ENCODE data around the gene TACO1. TPM values are rescaled to one million over a fixed set of nuclear protein-coding genes. Genes with fewer than 3 reads are reported as not detected.
A peak's percentile ranks its signal among the peaks of the same experiment; 100 is the strongest.

The TACO1 gene
- total RNA-seq, 2 donors from 2014 or later: 21.0 to 26.7 TPM

- H3K4me3 Mint-ChIP-seq: no peak overlapping the region
- H3K4me1 Mint-ChIP-seq (ENCODE audit: low read depth in 2 of 2): peaks cover 6 to 31% of the 10 kb centered on the region in 2 donors
- H3K27ac Mint-ChIP-seq: peak overlapping the region in 1 of 2 donors; percentile 31
- ATAC-seq (no peak), DNase-seq (ENCODE audit: low spot score) (no peak)
- H3K27me3 Mint-ChIP-seq: no peaks in the 10 kb centered on the region
- H3K9me3 Mint-ChIP-seq: no peaks in the 10 kb centered on the region
- H3K36me3 Mint-ChIP-seq: peaks cover 5% of the 10 kb centered on the region
Measured at GRCh38 chr17:63578769-63579111, 22.0 kb upstream of the TACO1 start.

DNA sequence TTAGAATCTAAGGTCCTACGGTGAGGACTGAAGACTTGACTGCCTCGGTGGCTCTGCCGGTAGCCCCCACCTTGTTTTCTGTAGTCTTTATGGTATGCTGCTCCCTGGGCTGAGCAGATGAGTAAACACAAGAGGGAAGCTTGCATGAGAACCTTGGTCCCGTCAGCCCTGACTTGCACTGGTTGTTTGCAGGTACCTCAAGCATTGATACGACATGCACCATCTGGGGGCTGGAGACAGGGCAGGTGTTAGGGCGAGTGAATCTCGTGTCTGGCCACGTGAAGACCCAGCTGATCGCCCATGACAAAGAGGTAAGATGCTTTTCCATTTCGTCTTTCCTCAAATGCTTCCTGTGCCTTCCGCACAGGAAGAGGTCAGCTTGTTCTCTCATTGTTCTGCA, 21.1 kb upstream of the TACO1 start:
- peaks cover 5% of the 10 kb centered on the region for H3K36me3 Mint-ChIP-seq
- peak overlapping the region in 1 of 2 donors; percentile 62 for H3K27ac Mint-ChIP-seq
- DNase-seq (ENCODE audit: low spot score) (no peak), ATAC-seq (no peak)
- no peaks in the 10 kb centered on the region for H3K9me3 Mint-ChIP-seq
- H3K27me3 Mint-ChIP-seq: no peaks in the 10 kb centered on the region
- no peak overlapping the region for H3K4me3 Mint-ChIP-seq
- peaks cover 0 to 25% of the 10 kb centered on the region in 2 donors for H3K4me1 Mint-ChIP-seq (ENCODE audit: low read depth in 2 of 2)

DNA sequence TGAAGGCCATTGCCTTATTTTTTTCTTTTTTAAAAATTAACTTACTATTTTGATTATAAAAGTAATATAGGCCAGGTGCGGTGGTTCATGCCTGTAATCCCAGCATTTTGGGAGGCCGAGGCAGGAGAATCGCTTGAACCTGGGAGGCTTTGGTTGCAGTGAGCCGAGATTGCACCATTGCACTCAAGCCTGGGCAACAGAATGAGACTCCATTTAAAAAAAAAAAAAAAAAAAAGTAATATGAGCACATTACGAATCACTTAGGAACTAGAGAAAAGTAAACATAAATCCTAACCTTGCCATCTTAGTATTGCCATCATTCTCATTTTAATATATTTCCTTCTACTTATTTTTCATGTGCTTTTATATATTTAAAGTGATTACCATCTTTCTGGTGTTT, 12.9 kb upstream of the TACO1 start:
- Mint-ChIP-seq H3K27me3 (no peaks in the 10 kb centered on the region), H3K36me3 (peaks cover 14% of the 10 kb centered on the region), H3K9me3 (no peaks in the 10 kb centered on the region), H3K27ac (no peak overlapping the region), H3K4me3 (no peak overlapping the region), H3K4me1 (ENCODE audit: low read depth in 2 of 2) (peaks cover 10 to 14% of the 10 kb centered on the region in 2 donors)
- ATAC-seq (no peak), DNase-seq (ENCODE audit: low spot score) (no peak)

DNA sequence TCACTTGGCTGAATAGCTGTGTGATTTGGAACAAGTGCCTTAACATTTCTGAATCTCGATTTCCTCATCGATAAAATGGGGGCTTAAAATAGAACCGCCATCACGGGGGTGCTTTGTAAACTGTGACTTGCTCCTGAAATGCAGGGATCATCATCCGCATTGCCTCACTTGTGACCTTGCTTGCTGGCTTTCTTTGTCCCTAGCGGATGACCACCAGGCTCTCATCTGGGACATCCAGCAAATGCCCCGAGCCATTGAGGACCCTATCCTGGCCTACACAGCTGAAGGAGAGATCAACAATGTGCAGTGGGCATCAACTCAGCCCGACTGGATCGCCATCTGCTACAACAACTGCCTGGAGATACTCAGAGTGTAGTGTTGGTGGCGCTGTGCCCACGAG, 11.9 kb upstream of the TACO1 start:
- Mint-ChIP-seq H3K9me3 (no peaks in the 10 kb centered on the region), H3K27ac (no peak overlapping the region), H3K4me1 (ENCODE audit: low read depth in 2 of 2) (peaks cover 17 to 23% of the 10 kb centered on the region in 2 donors), H3K36me3 (peaks cover 14% of the 10 kb centered on the region), H3K27me3 (no peaks in the 10 kb centered on the region), H3K4me3 (no peak overlapping the region)
- no peak for DNase-seq (ENCODE audit: low spot score)
- ATAC-seq: no peak

- ATAC-seq (no peak), DNase-seq (ENCODE audit: low spot score) (no peak)
- H3K9me3 Mint-ChIP-seq: no peaks in the 10 kb centered on the region
- peaks cover 17 to 23% of the 10 kb centered on the region in 2 donors for H3K4me1 Mint-ChIP-seq (ENCODE audit: low read depth in 2 of 2)
- H3K27me3 Mint-ChIP-seq: no peaks in the 10 kb centered on the region
- H3K36me3 Mint-ChIP-seq: peaks cover 14% of the 10 kb centered on the region
- H3K4me3 Mint-ChIP-seq: no peak overlapping the region
- peak overlapping the region in 1 of 2 donors; percentile 53 for H3K27ac Mint-ChIP-seq
Measured at GRCh38 chr17:63589646-63590045, 11.0 kb upstream of the TACO1 start.

DNA sequence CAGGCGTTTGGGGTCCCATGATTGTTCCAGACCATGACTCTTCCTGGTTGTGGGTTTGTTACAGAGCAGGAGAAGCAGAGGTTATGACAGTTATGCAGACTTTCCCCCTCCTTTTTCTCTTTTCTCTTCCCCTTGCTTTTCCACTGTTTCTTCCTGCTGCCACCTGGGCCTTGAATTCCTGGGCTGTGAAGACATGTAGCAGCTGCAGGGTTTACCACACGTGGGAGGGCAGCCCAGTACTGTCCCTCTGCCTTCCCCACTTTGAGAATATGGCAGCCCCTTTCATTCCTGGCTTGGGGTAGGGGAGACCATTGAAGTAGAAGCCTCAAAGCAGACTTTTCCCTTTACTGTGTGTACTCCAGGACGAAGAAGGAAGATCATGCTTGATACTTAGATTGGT, 7.9 kb upstream of the TACO1 start:
- ATAC-seq (no peak), DNase-seq (ENCODE audit: low spot score) (peak; percentile 44)
- Mint-ChIP-seq H3K27ac (peak overlapping the region in 1 of 2 donors; percentile 31), H3K4me3 (no peak overlapping the region), H3K4me1 (ENCODE audit: low read depth in 2 of 2) (peaks cover 22 to 23% of the 10 kb centered on the region in 2 donors), H3K27me3 (no peaks in the 10 kb centered on the region), H3K36me3 (peaks cover 14% of the 10 kb centered on the region), H3K9me3 (no peaks in the 10 kb centered on the region)

GRCh38 chr17:63595132-63595531, 5.6 kb upstream of the TACO1 start:
- ATAC-seq (no peak), DNase-seq (ENCODE audit: low spot score) (no peak)
- Mint-ChIP-seq H3K9me3 (no peaks in the 10 kb centered on the region), H3K36me3 (peaks cover 3% of the 10 kb centered on the region), H3K27me3 (no peaks in the 10 kb centered on the region), H3K4me3 (no peak overlapping the region), H3K27ac (no peak overlapping the region), H3K4me1 (ENCODE audit: low read depth in 2 of 2) (peaks cover 35 to 39% of the 10 kb centered on the region in 2 donors)

DNA sequence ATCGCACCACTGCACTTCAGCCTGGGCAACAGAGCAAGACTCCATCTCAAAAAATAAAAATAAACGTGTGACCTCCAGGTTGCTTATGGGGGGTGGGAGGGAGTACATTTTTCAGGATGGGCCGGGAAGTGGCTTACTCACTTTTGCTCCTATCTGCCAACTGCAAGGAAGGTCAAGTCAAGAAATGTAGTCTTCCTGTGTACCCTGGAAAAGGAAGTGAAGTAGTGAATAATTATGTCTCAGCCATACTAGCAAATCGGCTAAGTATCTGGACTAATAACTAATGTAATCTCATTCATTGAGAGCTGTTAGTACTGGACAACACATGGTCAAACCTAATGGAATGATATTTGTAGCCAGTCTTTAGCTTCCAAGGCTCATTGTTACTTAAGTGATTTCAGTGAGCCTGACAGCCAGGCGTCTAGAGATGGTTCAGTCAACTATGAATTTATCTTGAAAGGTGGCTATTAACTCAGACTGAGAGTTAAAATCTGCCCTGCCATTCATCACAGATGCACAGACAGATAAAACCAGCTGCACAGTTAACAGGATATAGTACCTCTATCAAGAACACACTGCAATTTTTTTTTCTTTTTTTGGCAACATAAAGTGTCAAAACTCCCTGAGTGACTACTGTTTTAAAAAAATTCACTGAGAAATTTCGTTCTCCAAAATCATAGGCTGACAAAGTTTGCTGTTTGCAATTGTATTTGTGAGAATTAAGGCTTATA, 3.7 kb upstream of the TACO1 start:
- no peaks in the 10 kb centered on the region for H3K9me3 Mint-ChIP-seq
- no peak for DNase-seq (ENCODE audit: low spot score)
- no peaks in the 10 kb centered on the region for H3K27me3 Mint-ChIP-seq
- no peaks in the 10 kb centered on the region for H3K36me3 Mint-ChIP-seq
- H3K4me1 Mint-ChIP-seq (ENCODE audit: low read depth in 2 of 2): peaks cover 47 to 51% of the 10 kb centered on the region in 2 donors
- H3K27ac Mint-ChIP-seq: peak overlapping the region in 1 of 2 donors; percentile 26
- no peak for ATAC-seq
- H3K4me3 Mint-ChIP-seq: peak overlapping the region; percentile 32

- Mint-ChIP-seq H3K4me3 (peak overlapping the region; percentile 25), H3K27me3 (no peaks in the 10 kb centered on the region), H3K36me3 (no peaks in the 10 kb centered on the region), H3K4me1 (ENCODE audit: low read depth in 2 of 2) (peaks cover 41 to 46% of the 10 kb centered on the region in 2 donors), H3K9me3 (no peaks in the 10 kb centered on the region), H3K27ac (peak overlapping the region in 1 of 2 donors; percentile 26)
- DNase-seq (ENCODE audit: low spot score) (peak; percentile 13), ATAC-seq (peak; percentile 16 to 50)
Measured at GRCh38 chr17:63598281-63598680, 2.4 kb upstream of the TACO1 start.

DNA sequence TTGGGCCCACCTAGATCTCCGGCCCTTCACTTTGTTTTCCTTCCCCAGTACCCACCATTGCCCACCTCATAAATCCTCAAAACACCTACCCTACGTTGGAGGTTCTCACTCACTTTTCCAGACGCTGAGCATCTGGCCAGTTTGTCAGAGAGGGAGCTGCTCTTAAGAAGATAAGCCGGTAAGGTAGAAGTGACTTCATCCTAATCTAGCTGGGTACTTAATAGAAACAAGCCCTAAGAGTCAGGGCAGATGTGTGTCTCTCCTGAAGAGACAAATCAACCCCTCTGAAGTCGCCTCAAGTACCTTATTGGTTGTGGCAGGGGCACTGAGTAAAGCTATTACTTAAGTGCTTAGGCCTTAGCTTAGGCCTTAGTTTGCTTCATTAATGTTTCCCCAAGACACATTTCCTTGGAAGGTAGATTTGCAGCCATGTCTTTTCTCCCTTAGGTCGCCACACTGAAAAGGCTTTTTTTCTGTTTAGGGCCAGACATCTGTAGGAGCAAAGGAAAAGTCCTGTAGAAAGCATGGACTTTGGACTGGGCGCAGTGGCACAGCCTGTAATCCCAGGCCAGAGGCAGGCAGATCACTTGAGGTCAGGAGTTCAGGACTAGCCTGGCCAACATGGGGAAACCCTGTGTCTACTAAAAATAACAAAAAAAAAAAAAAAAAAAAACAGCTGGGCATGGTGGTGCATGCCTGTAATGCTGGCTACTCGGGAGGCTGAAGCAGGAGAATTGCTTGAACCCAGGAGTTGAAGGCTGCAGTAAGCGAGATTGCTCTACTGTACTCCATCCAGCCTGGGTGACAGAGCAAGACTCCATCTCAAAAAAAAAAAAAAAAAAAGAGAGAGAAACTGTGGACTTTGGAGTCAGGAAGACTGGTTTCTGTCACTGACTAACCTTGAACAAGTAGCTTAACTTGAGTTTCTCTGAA, 1.0 kb downstream of the TACO1 start:
- peak overlapping the region; percentile 76 to 94 for H3K27ac Mint-ChIP-seq
- H3K36me3 Mint-ChIP-seq: peaks cover 16% of the 10 kb centered on the region
- peaks cover 33 to 47% of the 10 kb centered on the region in 2 donors for H3K4me1 Mint-ChIP-seq (ENCODE audit: low read depth in 2 of 2)
- DNase-seq (ENCODE audit: low spot score) (no peak), ATAC-seq (no peak)
- H3K27me3 Mint-ChIP-seq: no peaks in the 10 kb centered on the region
- H3K9me3 Mint-ChIP-seq: no peaks in the 10 kb centered on the region
- peak overlapping the region; percentile 94 for H3K4me3 Mint-ChIP-seq

GRCh38 chr17:63609816-63610573, 9.3 kb downstream of the TACO1 start:
- peak in 1 of 2 donors; percentile 28 for ATAC-seq
- H3K9me3 Mint-ChIP-seq: no peaks in the 10 kb centered on the region
- DNase-seq (ENCODE audit: low spot score): no peak
- H3K27ac Mint-ChIP-seq: peak overlapping the region; percentile 72 to 77
- peaks cover 0 to 12% of the 10 kb centered on the region in 2 donors for H3K4me1 Mint-ChIP-seq (ENCODE audit: low read depth in 2 of 2)
- H3K4me3 Mint-ChIP-seq: peak overlapping the region; percentile 52
- H3K27me3 Mint-ChIP-seq: no peaks in the 10 kb centered on the region
- H3K36me3 Mint-ChIP-seq: peaks cover 33% of the 10 kb centered on the region

- no peaks in the 10 kb centered on the region for H3K27me3 Mint-ChIP-seq
Measured at GRCh38 chr17:63610854-63611253, 10.2 kb downstream of the TACO1 start.

DNA sequence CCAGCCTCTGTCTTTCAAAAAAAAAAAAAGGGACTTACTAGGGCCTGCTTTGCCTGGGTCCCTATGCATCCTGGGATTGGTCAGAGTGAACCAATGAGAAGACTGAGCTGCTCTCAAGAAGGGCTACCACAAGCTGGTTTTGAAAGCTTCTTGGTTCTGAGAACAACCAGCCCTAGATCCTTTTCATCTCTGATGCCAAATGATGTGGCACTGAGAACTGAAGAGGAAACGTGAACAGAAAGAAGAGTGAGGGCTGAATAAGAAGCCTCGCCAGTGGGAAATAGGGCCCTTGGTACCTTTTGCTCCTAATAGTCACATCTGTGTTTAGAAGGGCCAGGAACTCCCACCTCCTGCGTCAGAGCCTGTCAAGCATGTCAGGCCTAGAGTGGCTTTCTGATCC, 10.7 kb downstream of the TACO1 start:
- H3K9me3 Mint-ChIP-seq: no peaks in the 10 kb centered on the region
- peak overlapping the region; percentile 42 for H3K4me3 Mint-ChIP-seq
- peak overlapping the region; percentile 72 to 77 for H3K27ac Mint-ChIP-seq
- DNase-seq (ENCODE audit: low spot score): no peak
- peaks cover 19% of the 10 kb centered on the region for H3K36me3 Mint-ChIP-seq
- H3K27me3 Mint-ChIP-seq: no peaks in the 10 kb centered on the region
- peaks cover 0 to 4% of the 10 kb centered on the region in 2 donors for H3K4me1 Mint-ChIP-seq (ENCODE audit: low read depth in 2 of 2)
- ATAC-seq: peak in 1 of 2 donors; percentile 60

More at GRCh38 chr17:63610854-63611253, 10.2 kb downstream of the TACO1 start:
- no peaks in the 10 kb centered on the region for H3K9me3 Mint-ChIP-seq
- peaks cover 24% of the 10 kb centered on the region for H3K36me3 Mint-ChIP-seq
- peak overlapping the region; percentile 42 for H3K4me3 Mint-ChIP-seq
- H3K4me1 Mint-ChIP-seq (ENCODE audit: low read depth in 2 of 2): peaks cover 0 to 7% of the 10 kb centered on the region in 2 donors
- ATAC-seq (no peak), DNase-seq (ENCODE audit: low spot score) (no peak)
- H3K27ac Mint-ChIP-seq: peak overlapping the region; percentile 72 to 77
